ENCODE measurements around the gene TRIM24. TPM values are rescaled to one million over a fixed set of nuclear protein-coding genes. Genes with fewer than 3 reads are reported as not detected.

TRIM24 gene
- total RNA-seq, 1 experiment from 2014 or later = 9.8 TPM

- in situ Hi-C loops (cut with HindIII; ENCODE audit: low sequenced_read_pairs) = no loop called here
- no peak for DNase-seq (ENCODE audit: low spot score)
These were observed 96.9 kb downstream of the TRIM24 start for GRCh38 chr7:138556771-138557484.

GRCh38 chr7:138559448-138559847 is 99.4 kb downstream of the TRIM24 start:
- in situ Hi-C loops (cut with HindIII; ENCODE audit: low sequenced_read_pairs) = no loop called here
- DNase-seq (ENCODE audit: low spot score) = no peak

- in situ Hi-C loops (cut with HindIII; ENCODE audit: low sequenced_read_pairs) = no loop called here
- DNase-seq (ENCODE audit: low spot score) = peak; percentile 2
These were observed 103.7 kb downstream of the TRIM24 start for GRCh38 chr7:138563808-138564207.

GRCh38 chr7:138564365-138564764 is 104.3 kb downstream of the TRIM24 start:
- no peak for DNase-seq (ENCODE audit: low spot score)
- in situ Hi-C loops (cut with HindIII; ENCODE audit: low sequenced_read_pairs) = no loop called here

- in situ Hi-C loops (cut with HindIII; ENCODE audit: low sequenced_read_pairs) = no loop called here
- no peak for DNase-seq (ENCODE audit: low spot score)
These were observed 105.0 kb downstream of the TRIM24 start for GRCh38 chr7:138565071-138565450.

GRCh38 chr7:138565451-138566114 is 105.5 kb downstream of the TRIM24 start:
- in situ Hi-C loops (cut with HindIII; ENCODE audit: low sequenced_read_pairs) = no loop called here
- no peak for DNase-seq (ENCODE audit: low spot score)

GRCh38 chr7:138568655-138569054 is 108.6 kb downstream of the TRIM24 start:
- no peak for DNase-seq (ENCODE audit: low spot score)
- in situ Hi-C loops (cut with HindIII; ENCODE audit: low sequenced_read_pairs) = no loop called here

- no peak for DNase-seq (ENCODE audit: low spot score)
- in situ Hi-C loops (cut with HindIII; ENCODE audit: low sequenced_read_pairs) = no loop called here
These were observed 109.4 kb downstream of the TRIM24 start for GRCh38 chr7:138569418-138569817.

GRCh38 chr7:138570715-138571114 is 110.7 kb downstream of the TRIM24 start:
- in situ Hi-C loops (cut with HindIII; ENCODE audit: low sequenced_read_pairs) = no loop called here

GRCh38 chr7:138573741-138574140 is 113.7 kb downstream of the TRIM24 start:
- in situ Hi-C loops (cut with HindIII; ENCODE audit: low sequenced_read_pairs) = no loop called here
- DNase-seq (ENCODE audit: low spot score) = no peak

More at GRCh38 chr7:138570715-138571114, 110.7 kb downstream of the TRIM24 start:
- no peak for DNase-seq (ENCODE audit: low spot score)

GRCh38 chr7:138575897-138576428 is 115.9 kb downstream of the TRIM24 start:
- no peak for DNase-seq (ENCODE audit: low spot score)
- in situ Hi-C loops (cut with HindIII; ENCODE audit: low sequenced_read_pairs) = no loop called here

- DNase-seq (ENCODE audit: low spot score) = no peak
- in situ Hi-C loops (cut with HindIII; ENCODE audit: low sequenced_read_pairs) = no loop called here
These were observed 119.1 kb downstream of the TRIM24 start for GRCh38 chr7:138579136-138579535.

GRCh38 chr7:138579671-138580070 is 119.6 kb downstream of the TRIM24 start:
- no peak for DNase-seq (ENCODE audit: low spot score)
- in situ Hi-C loops (cut with HindIII; ENCODE audit: low sequenced_read_pairs) = no loop called here

- in situ Hi-C loops (cut with HindIII; ENCODE audit: low sequenced_read_pairs) = no loop called here
These were observed 121.0 kb downstream of the TRIM24 start for GRCh38 chr7:138581065-138581464.

GRCh38 chr7:138584283-138584682 is 124.2 kb downstream of the TRIM24 start:
- in situ Hi-C loops (cut with HindIII; ENCODE audit: low sequenced_read_pairs) = no loop called here
- DNase-seq (ENCODE audit: low spot score) = no peak

More at GRCh38 chr7:138581065-138581464, 121.0 kb downstream of the TRIM24 start:
- no peak for DNase-seq (ENCODE audit: low spot score)

GRCh38 chr7:138584696-138585095 is 124.6 kb downstream of the TRIM24 start:
- in situ Hi-C loops (cut with HindIII; ENCODE audit: low sequenced_read_pairs) = no loop called here

GRCh38 chr7:138585283-138585993 is 125.4 kb downstream of the TRIM24 start:
- DNase-seq (ENCODE audit: low spot score) = no peak
- in situ Hi-C loops (cut with HindIII; ENCODE audit: low sequenced_read_pairs) = no loop called here

More at GRCh38 chr7:138584696-138585095, 124.6 kb downstream of the TRIM24 start:
- no peak for DNase-seq (ENCODE audit: low spot score)

- in situ Hi-C loops (cut with HindIII; ENCODE audit: low sequenced_read_pairs) = no loop called here
These were observed 127.4 kb downstream of the TRIM24 start for GRCh38 chr7:138587485-138587884.

GRCh38 chr7:138588986-138589385 is 128.9 kb downstream of the TRIM24 start:
- no peak for DNase-seq (ENCODE audit: low spot score)
- in situ Hi-C loops (cut with HindIII; ENCODE audit: low sequenced_read_pairs) = no loop called here

More at GRCh38 chr7:138587485-138587884, 127.4 kb downstream of the TRIM24 start:
- DNase-seq (ENCODE audit: low spot score) = no peak

GRCh38 chr7:138590154-138590553 is 130.1 kb downstream of the TRIM24 start:
- DNase-seq (ENCODE audit: low spot score) = no peak
- in situ Hi-C loops (cut with HindIII; ENCODE audit: low sequenced_read_pairs) = no loop called here
